HFF-Myc (cell line): ENCODE results near the gene KCNQ1OT1.

Experiments
- DNase-seq: peaks from one replicate; pipeline ENCODE4 v3.0.0-alpha.2; 2011; ENCODE audit warnings: low read depth; ENCODE audit errors: extremely low read depth
- H3K4me3 ChIP-seq: replicated peaks from 2 replicates; pipeline ENCODE4 v1.5.1; 2011; ENCODE audit warnings: low read depth, mild to moderate bottlenecking, control low read depth, low read length
- TF ChIP-seq, protein P1 (sequence below): IDR thresholded peaks from 2 replicates; pipeline ENCODE4 v1.5.1; 2012; ENCODE audit warnings: mild to moderate bottlenecking, low read depth, low read length, control low read depth; ENCODE audit errors: missing control alignments

KCNQ1OT1 gene

DNA sequence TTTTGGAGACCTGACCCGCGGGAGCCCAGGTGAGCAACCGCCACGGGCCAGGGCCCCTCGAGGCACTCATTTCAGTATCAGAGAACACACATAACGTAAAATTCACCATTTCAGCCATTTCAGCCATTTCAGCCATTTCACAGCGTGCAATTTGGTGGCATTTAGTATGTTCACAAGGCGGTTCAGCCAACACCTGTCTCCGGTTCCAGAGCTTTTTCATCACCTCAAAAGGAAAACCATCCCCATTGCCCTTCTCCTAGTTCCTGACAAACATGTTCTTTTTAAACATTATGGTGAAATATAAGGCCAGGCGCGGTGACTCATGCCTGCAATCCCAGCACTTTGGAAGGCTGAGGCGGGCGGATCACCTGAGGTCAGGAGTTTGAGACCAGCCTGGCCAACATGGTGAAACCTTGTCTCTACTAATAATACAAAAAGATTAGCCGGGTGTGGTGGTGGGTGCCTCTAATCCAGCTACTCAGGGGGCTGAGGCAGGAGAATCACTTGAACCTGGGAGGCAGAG lies 135.7 kb downstream of the KCNQ1OT1 start:
- DNase-seq, result no peak
- TF ChIP-seq, protein P1, sequence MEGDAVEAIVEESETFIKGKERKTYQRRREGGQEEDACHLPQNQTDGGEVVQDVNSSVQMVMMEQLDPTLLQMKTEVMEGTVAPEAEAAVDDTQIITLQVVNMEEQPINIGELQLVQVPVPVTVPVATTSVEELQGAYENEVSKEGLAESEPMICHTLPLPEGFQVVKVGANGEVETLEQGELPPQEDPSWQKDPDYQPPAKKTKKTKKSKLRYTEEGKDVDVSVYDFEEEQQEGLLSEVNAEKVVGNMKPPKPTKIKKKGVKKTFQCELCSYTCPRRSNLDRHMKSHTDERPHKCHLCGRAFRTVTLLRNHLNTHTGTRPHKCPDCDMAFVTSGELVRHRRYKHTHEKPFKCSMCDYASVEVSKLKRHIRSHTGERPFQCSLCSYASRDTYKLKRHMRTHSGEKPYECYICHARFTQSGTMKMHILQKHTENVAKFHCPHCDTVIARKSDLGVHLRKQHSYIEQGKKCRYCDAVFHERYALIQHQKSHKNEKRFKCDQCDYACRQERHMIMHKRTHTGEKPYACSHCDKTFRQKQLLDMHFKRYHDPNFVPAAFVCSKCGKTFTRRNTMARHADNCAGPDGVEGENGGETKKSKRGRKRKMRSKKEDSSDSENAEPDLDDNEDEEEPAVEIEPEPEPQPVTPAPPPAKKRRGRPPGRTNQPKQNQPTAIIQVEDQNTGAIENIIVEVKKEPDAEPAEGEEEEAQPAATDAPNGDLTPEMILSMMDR, result no peak
- H3K4me3 ChIP-seq, result no peak overlapping the region

DNA sequence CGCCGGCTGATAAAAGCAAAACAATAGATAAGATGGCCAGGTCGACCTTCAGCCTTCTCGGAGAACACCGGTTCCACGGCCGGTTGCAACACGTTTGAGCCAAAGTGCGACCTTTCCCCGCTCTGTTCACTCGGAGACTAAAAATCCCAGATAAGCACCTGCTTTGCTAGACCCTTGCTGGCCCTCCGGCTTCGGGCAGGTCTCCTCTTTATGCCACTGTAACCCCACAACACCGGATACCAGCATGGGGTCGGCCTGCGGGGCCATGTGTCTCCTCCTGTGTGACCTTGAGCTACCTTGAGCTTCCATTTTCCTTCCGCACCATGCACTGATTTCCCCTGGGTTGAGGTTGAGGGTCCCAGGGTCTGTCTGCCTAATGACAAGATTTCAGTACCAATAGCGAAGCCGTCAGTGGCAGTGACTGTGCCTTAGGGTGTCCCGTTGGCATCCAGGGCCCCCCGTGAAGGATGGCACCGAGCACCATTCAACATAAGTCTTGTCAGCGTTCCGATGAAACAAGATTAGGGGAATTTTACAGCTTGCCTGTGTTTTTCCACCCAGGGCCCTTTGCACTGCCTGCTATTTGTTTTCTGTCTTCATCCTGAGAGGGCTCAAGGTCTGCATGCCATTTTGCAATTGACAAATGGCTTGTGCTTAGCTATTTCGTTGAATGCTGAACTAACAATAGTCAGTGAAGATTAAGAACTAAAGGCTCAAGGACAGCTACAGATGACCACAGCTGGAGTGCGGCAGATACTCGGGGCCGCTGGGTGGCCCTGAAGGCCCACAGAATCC lies 136.4 kb downstream of the KCNQ1OT1 start:
- DNase-seq, result no peak
- H3K4me3 ChIP-seq, result no peak overlapping the region
- TF ChIP-seq, protein P1, result no peak

DNA sequence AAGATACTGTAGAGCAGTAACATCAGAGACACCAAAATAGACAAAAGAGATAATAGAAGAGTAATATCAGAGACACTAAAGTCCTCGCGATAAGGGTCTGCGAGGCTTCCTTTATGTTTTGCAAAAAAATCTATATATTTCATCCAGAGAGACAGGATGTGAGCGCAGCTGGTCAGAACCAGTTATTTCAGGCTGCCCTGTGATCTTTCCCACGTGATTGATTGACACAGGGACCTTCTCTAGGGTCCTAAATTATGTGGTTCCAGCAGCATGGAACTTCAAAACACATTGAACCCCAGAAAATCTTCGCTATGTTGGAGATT lies 136.9 kb downstream of the KCNQ1OT1 start:
- no peak for DNase-seq
- TF ChIP-seq, protein P1, result no peak
- H3K4me3 ChIP-seq, result no peak overlapping the region

DNA sequence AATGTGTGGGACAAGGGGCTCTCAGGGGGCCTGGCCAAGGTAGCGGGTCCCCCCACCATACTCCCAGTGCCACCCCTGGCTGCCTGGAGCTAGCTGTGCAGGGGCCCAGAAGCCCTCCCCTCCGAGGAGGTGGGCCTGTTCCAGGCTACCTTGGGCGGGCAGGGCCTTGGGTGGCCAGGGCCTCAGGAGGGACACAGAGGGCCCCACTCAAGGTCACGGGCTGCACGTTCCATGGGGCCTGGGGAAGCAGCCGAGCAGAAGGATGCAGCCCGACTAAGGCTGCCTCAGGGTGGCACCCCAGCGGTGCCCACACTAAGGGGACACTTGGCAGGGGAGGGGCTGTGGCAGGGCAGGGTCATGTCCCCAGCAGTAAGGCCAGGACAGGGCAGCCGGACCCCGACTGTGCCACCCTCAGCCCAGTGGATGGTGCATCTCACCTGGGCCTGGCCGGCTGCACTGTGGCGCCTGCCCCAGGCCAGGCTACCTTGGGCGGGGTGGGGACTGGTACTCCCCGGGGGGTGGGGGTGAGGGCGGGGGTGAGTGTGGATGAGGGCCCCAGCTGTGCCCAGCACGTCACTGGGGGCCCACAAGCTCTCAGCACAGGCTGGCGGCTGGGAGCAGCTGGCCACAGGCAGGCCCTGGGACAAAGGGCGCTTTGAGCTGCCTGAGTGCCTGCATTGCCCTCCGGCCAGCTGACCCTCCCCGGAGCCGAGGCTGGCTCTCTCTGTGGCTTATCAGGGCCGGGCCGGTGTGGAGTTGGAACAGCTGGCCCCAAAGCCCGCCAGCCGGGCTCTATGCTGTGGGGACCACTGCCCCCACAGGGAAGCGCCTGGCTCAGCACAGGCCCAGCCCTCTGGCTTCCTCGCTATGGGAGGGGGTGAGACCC lies 137.9 kb downstream of the KCNQ1OT1 start:
- no peak overlapping the region for H3K4me3 ChIP-seq
- DNase-seq, result no peak
- TF ChIP-seq, protein P1, result no peak

DNA sequence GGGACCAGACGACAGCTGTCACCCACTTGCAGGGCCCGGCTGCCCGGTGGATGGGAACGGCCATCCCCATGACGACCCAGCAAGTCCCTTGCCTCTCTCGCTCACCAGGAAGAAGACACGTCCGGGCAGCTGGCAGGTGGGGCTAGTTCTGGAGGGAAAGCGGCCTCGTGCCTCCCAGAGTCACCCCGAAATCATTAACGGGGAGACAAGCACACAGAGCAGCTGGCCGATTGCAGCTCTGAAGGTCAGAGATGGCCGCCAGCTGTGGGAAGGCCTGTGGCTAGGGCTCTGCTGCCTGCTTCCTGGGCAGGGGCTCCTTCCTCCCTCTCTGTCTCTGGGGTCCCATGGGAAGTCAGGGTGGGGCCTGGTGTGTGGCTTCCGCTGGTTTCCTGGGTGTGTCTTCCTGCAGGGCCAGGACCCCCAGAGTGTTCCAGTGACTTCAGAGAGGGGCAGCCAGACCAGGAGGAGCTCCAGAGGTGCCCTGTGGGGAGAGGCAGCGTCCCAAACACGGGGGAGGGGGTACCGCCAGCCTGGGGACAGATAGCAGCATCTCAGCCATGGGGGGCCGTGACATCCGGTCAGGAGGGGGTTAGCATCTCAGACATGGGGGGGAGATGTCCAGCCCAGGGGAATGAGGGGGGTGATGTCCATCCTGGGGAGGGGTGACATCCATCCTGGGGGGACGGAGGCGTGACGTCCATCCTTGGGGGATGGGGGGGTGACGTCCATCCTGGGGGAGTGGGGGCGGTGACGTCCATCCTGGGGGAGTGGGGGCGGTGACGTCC lies 140.1 kb downstream of the KCNQ1OT1 start:
- TF ChIP-seq, protein P1, result no peak
- H3K4me3 ChIP-seq, result no peak overlapping the region

DNA sequence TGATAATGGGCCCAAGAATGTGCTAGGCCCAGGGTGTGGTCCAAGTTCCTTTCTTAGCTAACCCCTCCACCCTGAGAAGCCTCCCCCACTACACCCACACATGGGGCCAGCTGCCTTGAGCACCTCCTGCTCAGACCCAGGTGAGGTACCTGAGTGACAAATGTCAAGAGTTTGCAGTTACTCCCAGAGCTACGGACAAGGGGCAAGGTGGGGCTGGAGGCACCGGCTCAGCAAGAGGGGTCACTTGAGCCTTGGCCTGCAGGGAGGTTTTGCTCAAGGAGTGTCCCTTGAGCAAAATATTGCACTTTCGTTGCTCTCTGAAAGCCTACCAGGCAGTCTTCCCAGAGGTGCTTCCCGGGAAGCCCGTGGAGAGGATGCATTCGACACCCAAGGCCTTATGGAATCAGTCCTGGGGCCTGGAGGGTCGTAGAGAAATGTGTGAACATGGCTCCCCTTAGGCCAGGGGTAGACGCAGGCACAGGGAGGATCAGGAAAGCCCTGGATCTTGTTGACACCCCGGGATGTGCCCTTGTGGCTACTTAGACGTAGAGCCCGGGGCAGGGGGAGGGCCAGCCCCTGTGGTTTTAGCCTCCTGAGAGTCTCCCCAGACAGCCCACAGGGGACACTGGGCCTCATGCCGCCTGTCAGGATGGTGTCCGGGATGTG lies 140.8 kb downstream of the KCNQ1OT1 start:
- H3K4me3 ChIP-seq, result no peak overlapping the region
- DNase-seq, result no peak

More for the DNA sequence above, 140.1 kb downstream of the KCNQ1OT1 start:
- DNase-seq, result no peak

More for the DNA sequence above, 140.8 kb downstream of the KCNQ1OT1 start:
- TF ChIP-seq, protein P1, result no peak
